Immature natural killer cell (primary cell): ENCODE results near the gene ELMO1. TPM values are rescaled to one million over a fixed set of nuclear protein-coding genes. Genes with fewer than 3 reads are reported as not detected.

Experiments used
- DNase-seq, 3 donors: peaks; one replicate each; pipeline ENCODE4 v3.0.0; 2022; ENCODE audit warnings: mixed read lengths in 1 of 3
- H3K27ac Mint-ChIP-seq, 6 donors: one replicate each; pipeline ENCODE4 v1.8.0; 2020; ENCODE audit warnings: mixed read lengths in 6 of 6, mild to moderate bottlenecking in 5 of 6, inconsistent platforms in 4 of 6, moderate library complexity in 3 of 6
- H3K27me3 Mint-ChIP-seq, 3 donors: one replicate each; pipeline ENCODE4 v1.8.0; 2020 to 2021; ENCODE audit warnings: low read depth in 3 of 3, mild to moderate bottlenecking in 3 of 3, mixed read lengths in 3 of 3, moderate library complexity in 3 of 3, inconsistent platforms in 1 of 3
- H3K36me3 Mint-ChIP-seq, 3 donors: one replicate each; pipeline ENCODE4 v1.8.0; 2020; ENCODE audit warnings: mixed read lengths in 3 of 3, inconsistent platforms in 2 of 3, mild to moderate bottlenecking in 2 of 3
- H3K4me1 Mint-ChIP-seq, 2 donors: one replicate each; pipeline ENCODE4 v1.8.0; 2020; ENCODE audit warnings: inconsistent platforms in 2 of 2, mild to moderate bottlenecking in 2 of 2, mixed read lengths in 2 of 2, moderate library complexity in 1 of 2
- H3K4me3 Mint-ChIP-seq, 5 donors: one replicate each; pipeline ENCODE4 v1.8.0; 2020; ENCODE audit warnings: mild to moderate bottlenecking in 5 of 5, mixed read lengths in 5 of 5, inconsistent platforms in 3 of 5, moderate library complexity in 3 of 5
- H3K9me3 Mint-ChIP-seq, 6 donors: one replicate each; pipeline ENCODE4 v1.8.0; 2020; ENCODE audit warnings: mild to moderate bottlenecking in 6 of 6, mixed read lengths in 6 of 6, inconsistent platforms in 4 of 6, moderate library complexity in 3 of 6
- polyA plus RNA-seq, 3 donors: library from polyadenylated mRNA; unstranded; fragments of 300-500 nt; fragmentation: Illumina TruSeq; gene quantifications; one replicate each; pipeline ENCODE4 v1.2.3, GENCODE V29; 2021

Gene ELMO1
- polyA plus RNA-seq, 3 donors from 2014 or later, result 31.9 to 65.9 (median 53.1) TPM

- DNase-seq, result no peak
- H3K4me3 Mint-ChIP-seq, result no peak overlapping the region
- peak overlapping the region in 5 of 6 donors; percentile 30 to 92 (median 79) for H3K27ac Mint-ChIP-seq
- no peaks in the 10 kb centered on the region for H3K27me3 Mint-ChIP-seq
- H3K9me3 Mint-ChIP-seq, result peaks cover 0 to 2% (median 0%) of the 10 kb centered on the region in 6 donors
- H3K36me3 Mint-ChIP-seq, result peaks cover 14 to 34% (median 22%) of the 10 kb centered on the region in 3 donors
- H3K4me1 Mint-ChIP-seq, result peaks cover 46 to 48% of the 10 kb centered on the region in 2 donors
These were observed 541.6 kb downstream of the ELMO1 start for GRCh38 chr7:36906956-36907635.

- H3K27me3 Mint-ChIP-seq, result peaks cover 0 to 1% (median 0%) of the 10 kb centered on the region in 3 donors
- peaks cover 0 to 2% (median 0%) of the 10 kb centered on the region in 6 donors for H3K9me3 Mint-ChIP-seq
- peak overlapping the region in 2 of 5 donors; percentile 7 to 20 for H3K4me3 Mint-ChIP-seq
- peaks cover 45 to 50% of the 10 kb centered on the region in 2 donors for H3K4me1 Mint-ChIP-seq
- peaks cover 14 to 30% (median 19%) of the 10 kb centered on the region in 3 donors for H3K36me3 Mint-ChIP-seq
- DNase-seq, result no peak
- H3K27ac Mint-ChIP-seq, result peak overlapping the region; percentile 56 to 92 (median 80)
These were observed 542.2 kb downstream of the ELMO1 start for GRCh38 chr7:36906448-36906847.

- Mint-ChIP-seq H3K27me3 (peaks cover 0 to 1% (median 0%) of the 10 kb centered on the region in 3 donors), H3K27ac (peak overlapping the region; percentile 56 to 92 (median 80)), H3K4me1 (peaks cover 49 to 56% of the 10 kb centered on the region in 2 donors), H3K4me3 (peak overlapping the region in 1 of 5 donors; percentile 18), H3K36me3 (peaks cover 14 to 26% (median 20%) of the 10 kb centered on the region in 3 donors), H3K9me3 (peaks cover 0 to 2% (median 0%) of the 10 kb centered on the region in 6 donors)
- no peak for DNase-seq
These were observed 542.8 kb downstream of the ELMO1 start for GRCh38 chr7:36905841-36906240.

GRCh38 chr7:36904802-36905201, 543.9 kb downstream of the ELMO1 start:
- no peak for DNase-seq
- Mint-ChIP-seq H3K4me1 (peaks cover 52 to 61% of the 10 kb centered on the region in 2 donors), H3K27me3 (peaks cover 0 to 1% (median 0%) of the 10 kb centered on the region in 3 donors), H3K36me3 (peaks cover 13 to 27% (median 16%) of the 10 kb centered on the region in 3 donors), H3K4me3 (no peak overlapping the region), H3K9me3 (peaks cover 0 to 2% (median 0%) of the 10 kb centered on the region in 6 donors), H3K27ac (peak overlapping the region in 3 of 6 donors; percentile 35 to 44 (median 39))

- Mint-ChIP-seq H3K36me3 (peaks cover 8 to 25% (median 11%) of the 10 kb centered on the region in 3 donors), H3K27me3 (peaks cover 0 to 1% (median 0%) of the 10 kb centered on the region in 3 donors), H3K4me1 (peaks cover 49 to 61% of the 10 kb centered on the region in 2 donors), H3K9me3 (peaks cover 0 to 2% (median 0%) of the 10 kb centered on the region in 6 donors), H3K27ac (peak overlapping the region in 2 of 6 donors; percentile 39 to 44), H3K4me3 (no peak overlapping the region)
- DNase-seq, result no peak
These were observed 544.6 kb downstream of the ELMO1 start for GRCh38 chr7:36904101-36904500.

GRCh38 chr7:36900988-36901710, 547.5 kb downstream of the ELMO1 start:
- Mint-ChIP-seq H3K4me3 (no peak overlapping the region), H3K27ac (peak overlapping the region; percentile 2 to 83 (median 41)), H3K36me3 (peaks cover 7 to 27% (median 15%) of the 10 kb centered on the region in 3 donors)

GRCh38 chr7:36898186-36898585, 550.5 kb downstream of the ELMO1 start:
- DNase-seq, result no peak
- Mint-ChIP-seq H3K9me3 (peaks cover 0 to 7% (median 0%) of the 10 kb centered on the region in 6 donors), H3K27ac (peak overlapping the region in 2 of 6 donors; percentile 41 to 64), H3K27me3 (peaks cover 2 to 8% (median 4%) of the 10 kb centered on the region in 3 donors), H3K36me3 (peaks cover 10 to 36% (median 22%) of the 10 kb centered on the region in 3 donors), H3K4me3 (no peak overlapping the region), H3K4me1 (peaks cover 58 to 75% of the 10 kb centered on the region in 2 donors)

More at GRCh38 chr7:36900988-36901710, 547.5 kb downstream of the ELMO1 start:
- Mint-ChIP-seq H3K9me3 (peaks cover 0 to 7% (median 0%) of the 10 kb centered on the region in 6 donors), H3K27me3 (peaks cover 0 to 4% (median 2%) of the 10 kb centered on the region in 3 donors), H3K4me1 (peaks cover 50 to 63% of the 10 kb centered on the region in 2 donors)
- DNase-seq, result no peak

- peaks cover 7 to 41% (median 27%) of the 10 kb centered on the region in 3 donors for H3K36me3 Mint-ChIP-seq
- H3K4me1 Mint-ChIP-seq, result peaks cover 50 to 64% of the 10 kb centered on the region in 2 donors
These were observed 551.6 kb downstream of the ELMO1 start for GRCh38 chr7:36896956-36897590.

GRCh38 chr7:36896418-36896817, 552.2 kb downstream of the ELMO1 start:
- Mint-ChIP-seq H3K9me3 (peaks cover 0 to 5% (median 0%) of the 10 kb centered on the region in 6 donors), H3K4me1 (peaks cover 45 to 57% of the 10 kb centered on the region in 2 donors), H3K4me3 (no peak overlapping the region), H3K27me3 (peaks cover 2 to 7% (median 4%) of the 10 kb centered on the region in 3 donors), H3K36me3 (peaks cover 13 to 47% (median 32%) of the 10 kb centered on the region in 3 donors), H3K27ac (peak overlapping the region in 1 of 6 donors; percentile 13)
- no peak for DNase-seq

More at GRCh38 chr7:36896956-36897590, 551.6 kb downstream of the ELMO1 start:
- H3K27ac Mint-ChIP-seq, result peak overlapping the region in 5 of 6 donors; percentile 12 to 79 (median 57)
- H3K4me3 Mint-ChIP-seq, result no peak overlapping the region
- H3K9me3 Mint-ChIP-seq, result peaks cover 0 to 5% (median 0%) of the 10 kb centered on the region in 6 donors
- H3K27me3 Mint-ChIP-seq, result peaks cover 2 to 8% (median 4%) of the 10 kb centered on the region in 3 donors
- no peak for DNase-seq

- H3K4me3 Mint-ChIP-seq, result no peak overlapping the region
- peaks cover 3 to 7% (median 4%) of the 10 kb centered on the region in 3 donors for H3K27me3 Mint-ChIP-seq
- peaks cover 0 to 5% (median 0%) of the 10 kb centered on the region in 6 donors for H3K9me3 Mint-ChIP-seq
- H3K4me1 Mint-ChIP-seq, result peaks cover 41 to 46% of the 10 kb centered on the region in 2 donors
- DNase-seq, result no peak
- no peak overlapping the region for H3K27ac Mint-ChIP-seq
- H3K36me3 Mint-ChIP-seq, result peaks cover 23 to 47% (median 44%) of the 10 kb centered on the region in 3 donors
These were observed 553.5 kb downstream of the ELMO1 start for GRCh38 chr7:36895192-36895591.

GRCh38 chr7:36894190-36894589, 554.5 kb downstream of the ELMO1 start:
- Mint-ChIP-seq H3K9me3 (peaks cover 0 to 5% (median 0%) of the 10 kb centered on the region in 6 donors), H3K27ac (peak overlapping the region; percentile 79 to 87 (median 80)), H3K4me1 (peaks cover 41 to 49% of the 10 kb centered on the region in 2 donors), H3K36me3 (peaks cover 23 to 47% (median 45%) of the 10 kb centered on the region in 3 donors), H3K4me3 (peak overlapping the region; percentile 1 to 61 (median 7)), H3K27me3 (peaks cover 3 to 7% (median 4%) of the 10 kb centered on the region in 3 donors)
- DNase-seq, result peak; percentile 16 to 30 (median 17)

GRCh38 chr7:36889182-36889581, 559.5 kb downstream of the ELMO1 start:
- Mint-ChIP-seq H3K27ac (peak overlapping the region in 2 of 6 donors; percentile 41 to 70), H3K9me3 (no peaks in the 10 kb centered on the region), H3K36me3 (peaks cover 53 to 68% (median 58%) of the 10 kb centered on the region in 3 donors), H3K4me1 (peaks cover 31 to 51% of the 10 kb centered on the region in 2 donors), H3K4me3 (no peak overlapping the region), H3K27me3 (peaks cover 3 to 6% (median 3%) of the 10 kb centered on the region in 3 donors)
- DNase-seq, result no peak

GRCh38 chr7:36887969-36888368, 560.7 kb downstream of the ELMO1 start:
- peaks cover 0 to 1% (median 0%) of the 10 kb centered on the region in 6 donors for H3K9me3 Mint-ChIP-seq
- peaks cover 22 to 41% of the 10 kb centered on the region in 2 donors for H3K4me1 Mint-ChIP-seq
- H3K27me3 Mint-ChIP-seq, result peaks cover 0 to 2% (median 1%) of the 10 kb centered on the region in 3 donors
- DNase-seq, result no peak
- H3K4me3 Mint-ChIP-seq, result no peak overlapping the region
- H3K36me3 Mint-ChIP-seq, result peaks cover 47 to 65% (median 57%) of the 10 kb centered on the region in 3 donors
- H3K27ac Mint-ChIP-seq, result peak overlapping the region in 3 of 6 donors; percentile 38 to 57 (median 46)
